GM18517 (cell line): ENCODE measurements around the gene FBXL19.

Experiments
- ATAC-seq: cut with Tn5 transposase; IDR thresholded peaks from one replicate; pipeline ENCODE4 v1.9.1; 2021; ENCODE audit warnings: mild to moderate bottlenecking, moderate library complexity; ENCODE audit not compliant: unreplicated experiment

FBXL19 gene

GRCh38 chr16:30961384-30961783 is 38.0 kb downstream of the FBXL19 start:
- no peak for ATAC-seq

GRCh38 chr16:30963925-30964511 is 40.6 kb downstream of the FBXL19 start:
- no peak for ATAC-seq

DNA sequence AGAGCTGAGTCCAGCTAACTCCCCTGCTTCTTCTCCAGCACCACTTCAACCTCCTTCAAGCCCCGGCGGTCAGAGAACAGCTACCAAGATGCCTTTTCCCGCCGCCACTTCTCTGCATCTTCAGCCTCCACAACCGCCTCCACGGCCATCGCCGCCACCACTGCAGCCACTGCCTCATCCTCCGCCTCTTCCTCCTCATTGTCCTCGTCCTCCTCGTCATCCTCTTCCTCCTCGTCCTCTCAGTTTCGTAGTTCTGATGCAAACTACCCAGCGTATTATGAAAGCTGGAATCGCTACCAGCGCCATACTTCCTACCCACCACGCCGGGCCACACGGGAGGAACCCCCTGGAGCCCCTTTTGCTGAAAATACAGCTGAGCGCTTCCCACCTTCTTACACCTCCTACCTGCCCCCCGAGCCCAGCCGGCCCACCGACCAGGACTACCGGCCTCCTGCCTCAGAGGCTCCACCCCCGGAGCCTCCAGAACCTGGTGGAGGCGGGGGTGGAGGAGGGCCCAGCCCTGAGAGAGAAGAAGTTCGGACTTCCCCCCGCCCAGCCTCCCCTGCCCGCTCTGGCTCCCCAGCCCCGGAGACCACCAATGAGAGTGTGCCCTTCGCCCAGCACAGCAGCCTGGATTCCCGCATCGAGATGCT is 41.3 kb downstream of the FBXL19 start:
- no peak for ATAC-seq

DNA sequence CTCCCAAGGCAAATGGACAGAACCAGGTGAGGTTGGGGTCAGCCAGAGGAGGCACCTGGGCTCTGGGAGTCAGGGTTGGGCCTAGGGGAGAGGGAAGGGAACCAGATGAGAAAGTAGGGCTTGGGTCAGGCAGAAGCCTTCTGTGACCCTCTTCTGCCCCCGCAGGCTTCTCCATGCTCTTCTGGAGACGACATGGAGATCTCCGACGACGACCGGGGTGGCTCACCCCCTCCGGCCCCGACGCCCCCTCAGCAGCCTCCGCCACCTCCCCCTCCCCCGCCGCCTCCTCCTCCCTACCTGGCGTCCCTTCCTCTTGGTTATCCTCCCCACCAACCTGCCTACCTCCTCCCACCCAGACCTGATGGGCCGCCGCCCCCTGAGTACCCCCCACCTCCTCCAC is 42.1 kb downstream of the FBXL19 start:
- ATAC-seq = no peak

- ATAC-seq = no peak
Measured at GRCh38 chr16:30966033-30966619, 42.8 kb downstream of the FBXL19 start.

DNA sequence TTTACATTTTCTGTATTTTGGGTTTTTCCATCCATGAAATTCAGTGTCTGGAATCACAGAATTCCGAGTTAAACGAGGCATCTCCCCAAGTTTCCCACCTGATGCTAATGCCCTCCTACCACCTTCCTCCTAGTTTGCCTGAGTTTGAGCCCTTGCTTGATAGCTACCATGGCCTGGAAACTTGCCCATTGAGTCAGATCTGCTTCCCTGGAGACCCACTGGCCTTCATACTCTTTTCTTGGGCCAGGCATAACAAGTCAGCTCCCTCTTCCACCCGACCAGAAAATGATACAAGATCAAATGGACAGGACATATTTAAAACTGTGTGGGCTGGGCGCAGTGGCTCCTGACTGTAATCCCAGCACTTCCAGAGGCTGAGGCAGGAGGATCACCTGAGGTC is 44.4 kb downstream of the FBXL19 start:
- no peak for ATAC-seq

GRCh38 chr16:30969246-30969842 is 46.0 kb downstream of the FBXL19 start:
- ATAC-seq = no peak

GRCh38 chr16:30971298-30971697 is 47.9 kb downstream of the FBXL19 start:
- no peak for ATAC-seq

DNA sequence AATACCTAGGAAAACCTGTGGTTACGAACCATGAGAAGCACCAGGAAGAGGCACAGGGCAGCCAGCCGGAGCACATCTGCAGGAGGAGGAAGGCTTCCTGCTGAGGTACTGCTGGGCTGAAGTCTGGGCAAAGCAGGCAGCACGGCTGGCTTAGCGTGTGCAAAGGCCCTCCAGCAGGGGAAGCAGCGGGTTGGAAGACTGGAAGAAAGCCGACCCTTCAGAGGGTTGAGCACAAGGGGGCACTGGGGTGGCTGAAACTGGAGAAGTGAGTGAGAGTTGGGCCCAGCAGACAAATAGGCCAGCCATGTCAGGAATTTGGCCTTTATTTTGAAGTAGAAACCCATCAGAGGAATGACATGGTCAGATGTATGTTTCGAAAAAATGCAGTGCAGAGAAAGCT is 49.5 kb downstream of the FBXL19 start:
- no peak for ATAC-seq

GRCh38 chr16:30974348-30974747 is 51.0 kb downstream of the FBXL19 start:
- no peak for ATAC-seq

DNA sequence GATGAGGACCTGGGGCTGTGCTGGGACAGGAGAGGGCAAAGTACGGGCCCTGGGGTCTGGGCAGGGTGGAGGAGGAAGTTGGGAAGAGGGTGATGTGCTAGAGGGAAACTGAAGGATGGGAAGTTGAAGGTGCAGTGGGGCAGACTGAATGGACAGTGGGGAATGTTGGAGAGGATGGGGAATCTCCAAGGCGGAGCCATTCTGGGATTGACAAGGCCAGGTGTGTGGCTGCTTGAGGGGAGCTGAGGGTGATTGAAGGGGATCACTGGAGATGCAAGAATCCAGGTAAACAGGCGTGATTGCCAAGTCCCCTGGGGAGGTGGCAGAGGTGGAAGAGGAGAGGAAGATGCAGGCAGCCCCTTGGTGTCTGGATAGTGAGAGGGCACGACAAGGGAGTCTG is 53.1 kb downstream of the FBXL19 start:
- ATAC-seq = no peak

- ATAC-seq = no peak
Measured at GRCh38 chr16:30977502-30977901, 54.1 kb downstream of the FBXL19 start.

DNA sequence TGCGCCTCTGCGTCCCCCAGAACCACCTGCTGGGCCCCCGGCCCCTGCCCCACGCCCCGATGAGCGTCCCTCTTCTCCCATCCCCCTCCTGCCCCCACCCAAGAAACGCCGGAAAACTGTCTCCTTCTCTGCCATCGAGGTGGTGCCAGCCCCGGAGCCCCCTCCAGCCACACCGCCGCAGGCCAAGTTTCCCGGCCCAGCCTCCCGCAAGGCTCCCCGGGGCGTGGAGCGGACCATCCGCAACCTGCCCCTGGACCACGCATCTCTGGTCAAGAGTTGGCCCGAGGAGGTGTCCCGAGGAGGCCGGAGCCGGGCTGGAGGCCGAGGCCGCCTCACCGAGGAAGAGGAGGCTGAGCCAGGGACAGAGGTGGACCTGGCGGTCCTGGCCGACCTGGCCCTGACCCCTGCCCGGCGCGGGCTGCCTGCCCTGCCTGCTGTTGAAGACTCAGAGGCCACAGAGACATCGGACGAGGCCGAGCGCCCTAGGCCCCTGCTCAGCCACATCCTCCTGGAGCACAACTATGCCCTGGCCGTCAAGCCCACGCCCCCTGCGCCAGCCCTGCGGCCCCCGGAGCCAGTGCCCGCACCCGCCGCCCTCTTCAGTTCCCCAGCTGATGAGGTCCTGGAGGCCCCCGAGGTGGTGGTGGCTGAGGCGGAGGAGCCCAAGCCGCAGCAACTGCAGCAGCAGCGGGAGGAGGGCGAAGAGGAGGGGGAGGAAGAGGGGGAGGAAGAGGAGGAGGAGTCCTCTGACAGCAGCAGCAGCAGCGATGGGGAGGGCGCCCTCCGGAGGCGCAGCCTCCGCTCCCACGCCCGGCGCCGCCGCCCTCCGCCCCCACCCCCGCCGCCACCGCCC is 56.0 kb downstream of the FBXL19 start:
- no peak for ATAC-seq

DNA sequence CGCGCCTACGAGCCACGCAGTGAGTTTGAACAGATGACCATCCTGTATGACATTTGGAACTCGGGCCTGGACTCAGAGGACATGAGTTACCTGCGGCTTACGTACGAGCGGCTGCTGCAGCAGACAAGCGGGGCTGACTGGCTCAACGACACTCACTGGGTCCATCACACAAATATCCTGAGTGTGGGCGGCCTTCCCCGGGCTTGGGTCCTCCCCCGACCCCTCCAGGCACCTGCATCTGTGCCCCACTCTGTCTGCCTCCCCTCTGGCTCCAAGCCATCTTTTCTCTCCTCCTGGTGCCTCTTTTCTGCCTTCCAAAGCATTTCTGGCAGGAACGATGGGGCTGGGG is 56.6 kb downstream of the FBXL19 start:
- ATAC-seq = no peak

GRCh38 chr16:30980434-30980833 is 57.1 kb downstream of the FBXL19 start:
- no peak for ATAC-seq

GRCh38 chr16:30980959-30981358 is 57.6 kb downstream of the FBXL19 start:
- ATAC-seq = no peak

DNA sequence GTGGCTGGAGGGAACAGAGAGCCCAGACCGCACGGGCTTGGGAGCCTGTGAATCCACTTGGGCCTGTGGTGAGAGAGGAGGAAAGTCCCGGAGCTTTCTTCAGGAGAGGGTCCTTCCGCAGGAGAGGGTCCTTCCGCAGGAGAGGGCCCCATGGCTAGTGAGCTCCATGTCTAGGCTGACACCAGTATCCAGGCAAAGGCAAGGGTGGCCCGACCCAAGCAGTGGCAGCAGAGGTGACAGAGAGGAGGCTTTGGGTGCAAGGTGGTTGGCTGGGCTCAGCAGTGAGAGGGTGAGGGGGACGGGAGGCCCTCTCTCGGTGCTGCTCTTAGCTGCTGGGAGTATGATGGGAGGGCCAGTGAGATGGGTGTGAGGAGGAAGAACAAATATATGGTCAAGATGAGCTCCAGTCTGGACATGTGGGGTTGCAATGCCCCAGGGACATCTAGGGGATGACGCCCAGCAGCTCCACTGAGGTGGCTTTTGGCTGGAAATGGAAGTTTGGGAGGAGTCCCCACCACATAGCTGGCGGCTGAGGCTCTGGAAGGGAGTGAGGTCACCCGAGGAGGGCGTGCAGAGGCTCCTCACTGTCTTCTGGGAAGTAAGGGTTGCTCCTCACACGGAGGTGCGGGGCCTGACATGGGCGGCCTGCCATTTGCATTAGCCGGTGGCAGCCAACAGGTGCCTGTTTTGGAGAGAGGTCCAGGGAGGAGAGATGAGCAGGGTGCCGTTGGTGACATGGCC is 59.3 kb downstream of the FBXL19 start:
- no peak for ATAC-seq

DNA sequence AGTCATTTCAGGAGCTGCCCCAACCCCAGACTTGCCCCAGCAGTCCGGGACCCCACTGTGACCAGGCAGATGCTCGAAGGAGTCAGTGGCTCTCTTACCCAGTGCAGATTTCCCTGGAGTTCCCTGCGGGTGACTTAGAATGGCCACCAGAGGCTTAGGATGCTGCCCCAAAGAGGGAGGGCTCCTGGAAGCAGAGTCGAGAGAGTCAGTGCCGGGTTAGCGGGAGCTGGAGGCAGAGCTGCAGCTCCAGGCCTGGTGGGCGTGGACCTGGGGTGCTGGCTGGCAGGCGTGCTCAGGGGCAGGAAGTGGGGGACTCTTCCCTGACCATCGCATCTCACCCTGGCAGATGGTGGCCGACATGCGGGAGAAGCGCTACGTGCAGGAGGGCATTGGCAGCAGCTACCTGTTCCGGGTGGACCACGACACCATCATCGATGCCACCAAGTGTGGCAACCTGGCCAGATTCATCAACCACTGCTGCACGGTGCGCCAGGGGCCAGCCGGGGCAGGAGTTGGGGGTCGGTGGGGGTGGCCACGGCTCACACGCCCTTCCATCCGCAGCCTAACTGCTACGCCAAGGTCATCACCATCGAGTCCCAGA is 60.0 kb downstream of the FBXL19 start:
- no peak for ATAC-seq

- no peak for ATAC-seq
Measured at GRCh38 chr16:30983898-30984610, 60.7 kb downstream of the FBXL19 start.
